HepG2 (cell line): ENCODE data around the gene KRTAP10-6. TPM values are rescaled to one million over a fixed set of nuclear protein-coding genes. Genes with fewer than 3 reads are reported as not detected.
A peak's percentile ranks its signal among the peaks of the same experiment; 100 is the strongest.

Experiments
- AKAP8 ChIP-seq: sonication (generic); formaldehyde crosslinking; IDR thresholded peaks from 2 replicates; pipeline ENCODE4 v1.5.1; 2020; ENCODE audit warnings: mild to moderate bottlenecking, missing genetic modification reagents
- ATF2 ChIP-seq: sonication (generic); formaldehyde crosslinking; IDR thresholded peaks from 2 replicates; pipeline ENCODE4 v1.4.0; 2020; ENCODE audit warnings: missing genetic modification reagents
- BCL6 ChIP-seq: IDR thresholded peaks from 2 replicates; pipeline ENCODE4 v1.6.1; 2016; ENCODE audit warnings: missing genetic modification reagents, missing compliant biosample characterization
- CBFB ChIP-seq: sonication (generic); formaldehyde crosslinking; IDR thresholded peaks from 2 replicates; pipeline ENCODE4 v1.4.0; 2020; ENCODE audit warnings: missing genetic modification reagents
- FOXA3 ChIP-seq: IDR thresholded peaks from 2 replicates; pipeline ENCODE4 v1.6.1; 2016; ENCODE audit warnings: missing genetic modification reagents, missing compliant biosample characterization
- NFYC ChIP-seq: IDR thresholded peaks from 2 replicates; pipeline ENCODE4 v1.6.1; 2016; ENCODE audit warnings: missing genetic modification reagents, missing compliant biosample characterization
- NR0B2 ChIP-seq: sonication (generic); formaldehyde crosslinking; IDR thresholded peaks from 2 replicates; pipeline ENCODE4 v1.4.0; 2020; ENCODE audit warnings: mild to moderate bottlenecking, missing genetic modification reagents
- SOX13 ChIP-seq, 3 experiments: fragments of 450-650 bp in 1 of 3; sonication (generic) in 1 of 3; formaldehyde crosslinking in 1 of 3; IDR thresholded peaks in 2 of 3; conservative IDR thresholded peaks in 1 of 3; 2 replicates each; pipeline versions ENCODE4 v1.5.0 to v1.6.1; 2016 to 2020; ENCODE audit warnings: antibody characterized with exemption in 1 of 3, mild to moderate bottlenecking in 1 of 3, missing compliant biosample characterization in 1 of 3, missing genetic modification reagents in 1 of 3, moderate library complexity in 1 of 3
- ZC3H13 ChIP-seq: sonication (generic); formaldehyde crosslinking; IDR thresholded peaks from 2 replicates; pipeline ENCODE4 v1.8.1; 2023; ENCODE audit warnings: mild to moderate bottlenecking, missing genetic modification reagents, moderate library complexity
- ZHX1 ChIP-seq: sonication (generic); formaldehyde crosslinking; IDR thresholded peaks from 2 replicates; pipeline ENCODE4 v1.8.1; 2022; ENCODE audit warnings: low read depth, mild to moderate bottlenecking, missing genetic modification reagents
- ZNF362 ChIP-seq: sonication (generic); formaldehyde crosslinking; IDR thresholded peaks from 2 replicates; pipeline ENCODE4 v1.4.0; 2020; ENCODE audit warnings: missing genetic modification reagents, mild to moderate bottlenecking, borderline replicate concordance
- ZNF501 ChIP-seq: sonication (generic); formaldehyde crosslinking; IDR thresholded peaks from 2 replicates; pipeline ENCODE4 v1.5.1; 2020; ENCODE audit warnings: mild to moderate bottlenecking, moderate library complexity, missing genetic modification reagents
- ZNF781 ChIP-seq: sonication (generic); formaldehyde crosslinking; IDR thresholded peaks from 2 replicates; pipeline ENCODE4 v1.5.1; 2020; ENCODE audit warnings: borderline replicate concordance, mild to moderate bottlenecking, missing genetic modification reagents; ENCODE audit errors: not compliant biosample characterization
- ZNF784 ChIP-seq: sonication (generic); formaldehyde crosslinking; IDR thresholded peaks from 2 replicates; pipeline ENCODE4 v1.5.1; 2020; ENCODE audit warnings: missing genetic modification reagents, mild to moderate bottlenecking, borderline replicate concordance
- polyA plus RNA-seq, 8 experiments: library from polyadenylated mRNA; depleted of rRNA in 3 of 8; stranded (reverse) in 7 of 8; unstranded in 1 of 8; fragments of >200 nt; fragmentation: Illumina TruSeq in 4 of 8; extraction: Trizol in 4 of 8; gene quantifications; 2 replicates each; pipeline versions ENCODE4 v1.2.1 to v1.2.3, GENCODE V29; 2011 to 2016; ENCODE audit warnings: low read depth in 4 of 8, missing spikeins in 1 of 8, mixed read lengths in 1 of 8; ENCODE audit not compliant: insufficient read depth in 1 of 8
- total RNA-seq, 5 experiments: library from RNA; depleted of rRNA; stranded (reverse); fragments of >200 nt; fragmentation: Illumina TruSeq; extraction: Trizol; gene quantifications; 2 replicates each; pipeline ENCODE4 v1.2.3, GENCODE V29; 2016; ENCODE audit warnings: low read depth in 1 of 5
- TF ChIP-seq, protein P1 (sequence below): IDR thresholded peaks from 2 replicates; pipeline ENCODE4 v1.4.0; 2020; ENCODE audit warnings: mild to moderate bottlenecking, missing genetic modification reagents

KRTAP10-6 gene
- total and polyA plus RNA-seq, 2 of the 13 experiments (the other 11 are each of a cell fraction or from before 2014, with no cell fraction given): not detected

DNA sequence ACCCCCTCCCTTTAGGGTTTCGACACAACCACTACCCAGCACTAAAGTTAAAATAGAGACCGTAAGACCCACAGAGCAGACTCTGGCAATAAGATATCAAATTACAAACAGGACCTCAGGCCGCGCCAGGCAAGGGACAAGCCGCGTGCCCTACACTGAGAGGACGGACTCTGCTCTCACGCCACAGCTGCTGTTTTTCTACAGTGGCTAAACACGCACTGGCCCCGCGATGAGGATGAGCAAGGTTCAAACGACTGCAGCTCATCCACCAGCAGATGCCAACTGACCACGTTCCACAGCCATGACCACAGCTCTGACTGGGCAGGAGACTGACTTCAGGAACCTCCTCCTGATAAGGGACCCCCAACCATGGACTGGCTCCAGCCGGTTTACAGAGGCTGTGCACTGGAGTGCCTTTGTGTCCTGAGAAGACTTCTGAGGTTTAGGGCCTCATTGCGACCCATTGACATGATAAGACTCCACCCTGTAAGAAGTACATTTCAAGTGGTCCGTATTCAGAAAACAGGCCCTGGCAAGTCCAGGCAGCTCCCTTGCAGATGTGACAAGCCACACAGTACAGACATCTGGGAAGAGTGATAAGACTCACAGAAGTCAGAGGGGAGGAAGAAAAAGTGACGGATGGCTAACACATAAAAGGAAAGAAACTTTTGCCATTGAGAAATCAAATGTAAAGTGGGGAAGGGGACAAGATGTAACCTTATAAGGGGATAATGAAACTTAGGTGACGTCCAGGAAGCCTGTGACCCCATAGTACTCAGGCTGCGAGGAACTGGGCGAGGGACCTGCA is 1.5 kb upstream of the KRTAP10-6 start (continued):
- TF ChIP-seq FOXA3 (peak; percentile 73), BCL6 (CRISPR knock-in tag) (peak; percentile 51), ZNF362 (peak; percentile 50; the same call in 1 of the 2 replicates), NFYC (CRISPR knock-in tag) (peak; percentile 30; the same call in 1 of the 2 replicates), SOX13 (IDR thresholded peaks at IDR 0.05) (peak; percentile 18; the same call in 1 of the 2 replicates), SOX13 (CRISPR knock-in tag; conservative IDR thresholded peaks at IDR 0.05 in 1 of 2, IDR thresholded peaks at IDR 0.05 in 1 of 2) (peak in 1 of 2 experiments; percentile 58; a peak in 2 of 4 replicates), AKAP8 (no peak; the same call in 1 of the 2 replicates), ATF2 (CRISPR knock-in tag) (peak; percentile 64; the same call in 1 of the 2 replicates), ZNF784 (CRISPR knock-in tag) (peak; percentile 87; the same call in 1 of the 2 replicates), ZNF781 (CRISPR knock-in tag) (peak; percentile 68), ZC3H13 (0 out of 2 replicates have a peak, but pooled peaks have one; percentile 66), NR0B2 (CRISPR knock-in tag) (no peak), ZHX1 (CRISPR knock-in tag) (0 out of 2 replicates have a peak, but pooled peaks have one; percentile 68), ZNF501 (CRISPR knock-in tag) (peak; percentile 91), CBFB (0 out of 2 replicates have a peak, but pooled peaks have one; percentile 33)
- TF ChIP-seq, protein P1, sequence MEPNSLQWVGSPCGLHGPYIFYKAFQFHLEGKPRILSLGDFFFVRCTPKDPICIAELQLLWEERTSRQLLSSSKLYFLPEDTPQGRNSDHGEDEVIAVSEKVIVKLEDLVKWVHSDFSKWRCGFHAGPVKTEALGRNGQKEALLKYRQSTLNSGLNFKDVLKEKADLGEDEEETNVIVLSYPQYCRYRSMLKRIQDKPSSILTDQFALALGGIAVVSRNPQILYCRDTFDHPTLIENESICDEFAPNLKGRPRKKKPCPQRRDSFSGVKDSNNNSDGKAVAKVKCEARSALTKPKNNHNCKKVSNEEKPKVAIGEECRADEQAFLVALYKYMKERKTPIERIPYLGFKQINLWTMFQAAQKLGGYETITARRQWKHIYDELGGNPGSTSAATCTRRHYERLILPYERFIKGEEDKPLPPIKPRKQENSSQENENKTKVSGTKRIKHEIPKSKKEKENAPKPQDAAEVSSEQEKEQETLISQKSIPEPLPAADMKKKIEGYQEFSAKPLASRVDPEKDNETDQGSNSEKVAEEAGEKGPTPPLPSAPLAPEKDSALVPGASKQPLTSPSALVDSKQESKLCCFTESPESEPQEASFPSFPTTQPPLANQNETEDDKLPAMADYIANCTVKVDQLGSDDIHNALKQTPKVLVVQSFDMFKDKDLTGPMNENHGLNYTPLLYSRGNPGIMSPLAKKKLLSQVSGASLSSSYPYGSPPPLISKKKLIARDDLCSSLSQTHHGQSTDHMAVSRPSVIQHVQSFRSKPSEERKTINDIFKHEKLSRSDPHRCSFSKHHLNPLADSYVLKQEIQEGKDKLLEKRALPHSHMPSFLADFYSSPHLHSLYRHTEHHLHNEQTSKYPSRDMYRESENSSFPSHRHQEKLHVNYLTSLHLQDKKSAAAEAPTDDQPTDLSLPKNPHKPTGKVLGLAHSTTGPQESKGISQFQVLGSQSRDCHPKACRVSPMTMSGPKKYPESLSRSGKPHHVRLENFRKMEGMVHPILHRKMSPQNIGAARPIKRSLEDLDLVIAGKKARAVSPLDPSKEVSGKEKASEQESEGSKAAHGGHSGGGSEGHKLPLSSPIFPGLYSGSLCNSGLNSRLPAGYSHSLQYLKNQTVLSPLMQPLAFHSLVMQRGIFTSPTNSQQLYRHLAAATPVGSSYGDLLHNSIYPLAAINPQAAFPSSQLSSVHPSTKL (CRISPR knock-in tag): peak; percentile 85
